Stimulated activated CD4-positive, alpha-beta T cell treated with anti-CD3 and anti-CD28 coated beads, Interleukin-2, amount 100 ng/mL, for 4 hours (primary cell): ENCODE data around the gene EVI5L.

Experiments used
- DNase-seq: peaks from one replicate; pipeline ENCODE4 v3.0.0-alpha.2; 2020; ENCODE audit warnings: low read depth

Gene EVI5L

DNA sequence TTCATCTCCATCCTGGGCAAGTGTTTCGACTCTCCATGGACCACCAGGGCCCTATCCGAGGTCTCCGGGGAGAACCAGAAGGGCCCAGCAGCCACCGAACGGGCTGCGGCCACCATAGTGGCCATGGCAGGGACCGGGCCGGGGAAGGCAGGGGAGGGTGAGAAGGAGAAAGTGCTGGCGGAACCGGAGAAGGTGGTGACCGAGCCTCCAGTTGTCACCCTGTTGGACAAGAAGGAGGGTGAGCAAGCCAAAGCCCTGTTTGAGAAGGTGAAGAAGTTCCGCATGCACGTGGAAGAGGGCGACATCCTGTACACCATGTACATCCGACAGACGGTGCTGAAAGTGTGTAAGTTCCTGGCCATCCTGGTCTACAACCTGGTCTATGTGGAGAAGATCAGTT lies 68.9 kb downstream of the EVI5L start:
- no peak for DNase-seq

GRCh38 chr19:7899751-7900378 lies 69.8 kb downstream of the EVI5L start:
- DNase-seq: no peak

DNA sequence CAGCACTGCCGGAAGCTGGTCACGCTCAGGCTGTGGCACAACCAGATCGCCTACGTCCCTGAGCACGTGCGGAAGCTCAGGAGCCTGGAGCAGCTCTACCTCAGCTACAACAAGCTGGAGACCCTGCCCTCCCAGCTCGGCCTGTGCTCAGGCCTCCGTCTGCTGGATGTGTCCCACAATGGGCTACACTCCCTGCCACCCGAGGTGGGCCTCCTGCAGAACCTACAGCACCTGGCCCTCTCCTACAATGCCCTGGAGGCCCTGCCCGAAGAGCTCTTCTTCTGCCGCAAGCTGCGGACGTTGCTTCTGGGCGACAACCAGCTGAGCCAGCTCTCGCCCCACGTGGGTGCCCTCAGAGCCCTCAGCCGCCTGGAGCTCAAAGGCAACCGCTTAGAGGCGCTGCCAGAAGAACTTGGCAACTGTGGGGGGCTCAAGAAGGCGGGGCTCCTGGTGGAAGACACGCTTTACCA lies 70.4 kb downstream of the EVI5L start:
- no peak for DNase-seq

GRCh38 chr19:7900931-7901330 lies 70.9 kb downstream of the EVI5L start:
- DNase-seq: no peak

- DNase-seq: no peak
Measured at GRCh38 chr19:7901337-7901736, 71.3 kb downstream of the EVI5L start.

DNA sequence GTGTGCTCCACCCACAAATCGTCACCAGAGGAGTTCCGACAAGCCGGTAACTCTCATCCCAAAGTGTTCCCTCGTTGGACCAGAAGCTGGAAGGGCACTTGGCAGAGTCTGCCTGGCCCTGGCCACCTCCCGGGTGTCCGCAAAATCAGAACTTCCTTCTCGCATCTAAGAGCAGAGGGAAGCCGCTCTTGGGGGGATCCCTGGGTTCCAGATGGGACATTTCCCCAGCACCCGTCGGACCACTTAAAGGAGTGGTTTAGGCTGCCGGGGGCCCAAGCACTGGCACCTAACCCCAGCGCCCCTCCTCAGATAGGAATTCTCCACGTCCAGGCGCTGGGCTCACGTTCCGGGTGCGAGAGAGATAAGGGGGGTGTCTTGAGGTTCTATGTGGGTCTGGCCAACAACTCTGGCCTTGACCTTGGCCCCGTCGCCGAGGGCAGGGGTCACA lies 72.8 kb downstream of the EVI5L start:
- DNase-seq: no peak

GRCh38 chr19:7903244-7904073 lies 73.4 kb downstream of the EVI5L start, which contains the start of gene MAP2K7:
MAP2K7 (plus strand) TSS chr19:7903877; CDS start chr19:7903945, 68 bp downstream.
- peak; percentile 100 for DNase-seq

DNA sequence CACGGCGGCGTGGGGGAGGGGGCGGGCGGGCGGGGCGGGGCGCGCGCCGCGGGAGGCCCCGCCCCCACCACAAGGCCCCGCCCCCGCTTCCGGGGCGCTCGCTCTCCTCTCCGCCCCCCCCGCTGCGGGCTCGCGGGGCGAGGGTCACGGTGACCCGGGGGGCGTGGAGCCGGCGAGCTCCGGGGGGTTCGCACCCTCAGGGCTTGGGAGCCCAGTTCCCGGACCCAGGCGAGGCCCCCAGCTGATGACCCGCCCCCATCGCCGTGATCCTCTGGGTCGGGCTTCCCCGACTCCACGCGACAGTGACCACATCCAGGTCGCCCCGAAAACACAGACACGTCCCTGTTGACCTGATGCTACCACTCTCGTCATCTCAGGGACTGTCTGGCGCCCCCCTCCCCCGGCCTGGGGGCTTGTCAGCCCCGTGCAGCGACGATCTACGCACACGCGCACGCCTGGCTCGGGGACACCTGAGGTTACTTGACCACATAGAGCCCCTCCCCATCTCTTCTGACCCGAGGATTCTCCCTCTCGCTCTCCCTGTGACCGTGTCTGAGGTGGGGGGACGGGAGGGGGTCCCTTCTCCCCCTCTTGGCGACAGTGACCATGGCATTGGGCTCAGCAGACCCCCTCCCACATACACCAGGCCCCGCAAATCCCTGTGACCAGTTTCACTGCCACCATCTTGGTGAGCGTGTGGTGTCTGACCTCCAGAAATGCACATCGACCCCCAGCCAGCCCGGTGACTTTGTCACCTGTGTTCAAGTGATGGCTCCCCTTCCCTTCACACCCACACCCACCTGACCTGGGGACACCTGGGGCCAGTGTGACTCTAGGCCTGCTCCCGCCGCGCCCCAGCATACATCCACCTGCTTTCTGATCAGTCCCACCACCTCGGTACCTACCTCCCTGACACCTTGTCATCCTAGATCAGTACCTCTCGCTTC lies 74.3 kb downstream of the EVI5L start:
- DNase-seq: no peak

GRCh38 chr19:7905268-7905667 lies 75.2 kb downstream of the EVI5L start:
- DNase-seq: no peak

DNA sequence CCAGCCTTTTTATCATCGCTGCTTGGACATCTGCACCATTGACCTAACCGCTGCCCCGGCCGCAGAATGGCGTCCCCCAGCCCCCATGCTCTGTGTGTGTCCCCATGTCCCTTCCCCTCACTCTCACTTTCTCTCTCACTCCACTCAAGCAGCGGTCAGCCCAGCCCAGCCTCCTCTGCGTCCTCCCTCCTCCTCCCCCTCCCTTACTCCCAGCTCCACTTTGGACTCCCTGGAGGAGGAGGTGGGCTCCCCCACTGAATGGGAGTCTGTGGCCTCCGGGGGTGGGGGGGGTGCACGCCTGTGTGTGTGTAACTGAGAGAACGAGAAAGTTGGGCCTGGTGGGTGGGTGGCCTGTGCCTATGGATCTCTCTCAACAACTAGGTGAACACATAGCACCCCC lies 75.8 kb downstream of the EVI5L start:
- DNase-seq: no peak

DNA sequence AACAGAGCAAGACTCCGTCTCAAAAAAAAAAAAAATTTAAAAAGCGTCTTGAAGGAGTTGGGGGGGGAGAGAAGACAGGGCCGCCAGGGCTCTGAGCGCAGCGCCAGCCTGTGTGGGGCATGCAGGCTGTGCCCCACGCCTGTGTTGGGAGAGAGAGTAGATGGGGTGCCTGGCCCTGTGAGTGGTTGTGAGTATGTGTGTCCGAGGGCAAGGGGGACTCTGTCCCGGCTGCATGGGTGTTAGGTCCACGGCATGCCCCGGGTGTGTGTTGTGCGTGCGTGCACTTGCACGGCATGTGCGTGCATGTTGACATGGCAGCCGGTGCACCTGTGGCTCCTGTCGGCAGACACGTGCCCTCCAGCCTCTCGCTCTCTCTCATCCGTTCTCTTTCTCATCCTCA lies 77.1 kb downstream of the EVI5L start:
- DNase-seq: no peak

DNA sequence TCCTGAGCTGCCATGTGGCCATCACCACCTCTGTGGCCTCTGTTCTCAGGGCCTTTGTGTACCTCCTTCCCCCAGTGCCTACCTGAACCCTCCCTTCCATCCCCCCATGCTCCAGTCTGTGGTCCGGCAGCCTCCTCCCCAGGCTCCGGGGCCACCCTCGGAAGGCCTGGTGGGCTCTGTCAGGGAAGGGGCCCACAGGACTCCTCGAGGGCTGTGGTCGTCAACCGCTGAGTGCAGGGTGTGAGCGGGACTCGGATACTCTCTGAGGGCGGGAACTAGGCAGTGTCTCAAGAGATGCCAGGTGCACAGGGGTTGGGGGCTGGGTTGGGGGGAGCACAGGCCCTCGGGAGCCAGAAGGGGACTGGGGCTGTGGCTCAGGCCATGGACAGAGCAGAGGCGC lies 77.5 kb downstream of the EVI5L start:
- DNase-seq: no peak

- no peak for DNase-seq
Measured at GRCh38 chr19:7908078-7908699, 78.2 kb downstream of the EVI5L start.

GRCh38 chr19:7908742-7909461 lies 78.9 kb downstream of the EVI5L start:
- DNase-seq: no peak

DNA sequence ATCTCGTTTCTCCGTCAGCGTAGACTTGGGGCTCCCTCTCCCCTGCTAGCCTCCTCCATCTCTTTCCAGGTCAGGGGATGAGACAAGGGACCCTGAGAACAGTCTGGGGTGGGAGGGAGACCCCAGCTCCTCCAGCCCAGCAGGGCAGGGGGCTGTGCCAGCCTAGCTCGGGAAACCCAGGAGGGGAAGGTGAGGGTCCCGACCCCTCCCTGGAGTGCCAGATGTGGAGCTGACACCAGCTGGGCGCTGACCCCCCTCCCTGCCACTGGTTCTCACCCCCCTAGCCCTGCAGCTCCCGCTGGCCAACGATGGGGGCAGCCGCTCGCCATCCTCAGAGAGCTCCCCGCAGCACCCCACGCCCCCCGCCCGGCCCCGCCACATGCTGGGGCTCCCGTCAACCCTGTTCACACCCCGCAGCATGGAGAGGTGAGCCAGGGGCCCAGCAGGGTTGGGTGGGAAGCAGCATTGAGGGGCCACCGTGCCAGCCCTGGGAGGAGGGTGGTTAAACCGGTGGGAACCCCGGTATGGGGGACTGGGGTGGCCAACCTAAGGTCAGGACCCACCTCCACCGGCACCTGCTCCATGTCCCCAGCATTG lies 79.6 kb downstream of the EVI5L start:
- no peak for DNase-seq

- DNase-seq: no peak
Measured at GRCh38 chr19:7910321-7911161, 80.5 kb downstream of the EVI5L start.

DNA sequence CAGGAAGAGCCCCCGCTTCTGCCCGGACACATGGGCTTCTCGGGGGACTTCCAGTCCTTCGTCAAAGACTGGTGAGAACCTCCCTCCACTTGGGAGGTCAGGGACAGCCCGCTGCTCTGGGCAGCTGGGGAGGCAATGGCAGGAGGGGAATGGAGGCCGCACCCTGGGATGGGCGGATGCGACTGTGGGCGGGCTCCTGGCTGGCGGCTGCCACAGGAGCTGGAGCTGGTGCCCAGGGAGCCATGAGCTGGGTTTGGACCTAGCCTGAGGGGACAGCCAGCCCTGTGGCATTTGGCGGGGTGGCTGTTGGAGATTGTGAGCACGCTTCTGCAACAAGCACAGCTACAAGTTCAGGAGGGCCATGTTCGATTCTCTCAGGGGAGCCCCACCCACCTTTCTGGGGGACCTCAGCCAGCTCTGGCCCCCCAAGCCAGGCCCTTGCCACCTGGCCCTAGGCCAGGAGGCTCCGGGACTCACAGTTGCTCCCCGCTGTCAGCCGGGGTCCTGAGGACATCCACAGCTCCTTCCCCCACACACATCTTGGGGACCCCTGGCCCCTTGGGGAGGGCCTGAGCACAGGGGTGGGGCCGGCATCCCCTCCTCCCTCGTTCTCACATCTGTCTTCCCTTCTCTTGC lies 81.6 kb downstream of the EVI5L start:
- DNase-seq: no peak

DNA sequence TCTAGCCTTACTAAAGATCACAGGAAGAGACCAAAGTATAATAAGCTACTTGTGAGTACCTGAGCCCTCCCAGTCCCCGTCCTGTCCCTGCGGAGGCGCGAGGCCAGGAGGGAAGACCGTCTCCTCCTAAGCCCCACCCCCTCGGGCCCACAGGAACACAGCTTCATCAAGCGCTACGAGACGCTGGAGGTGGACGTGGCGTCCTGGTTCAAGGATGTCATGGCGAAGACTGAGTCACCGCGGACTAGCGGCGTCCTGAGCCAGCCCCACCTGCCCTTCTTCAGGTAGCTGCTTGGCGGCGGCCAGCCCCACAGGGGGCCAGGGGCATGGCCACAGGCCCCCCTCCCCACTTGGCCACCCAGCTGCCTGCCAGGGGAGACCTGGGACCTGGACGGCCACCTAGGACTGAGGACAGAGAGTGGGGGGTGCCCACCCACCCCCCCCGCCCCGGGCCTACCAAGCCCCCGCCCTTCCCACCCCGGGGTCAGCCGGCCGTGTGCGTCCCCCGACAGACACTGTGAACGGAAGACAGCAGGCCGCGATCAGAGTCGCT lies 82.2 kb downstream of the EVI5L start:
- no peak for DNase-seq
